Astrocyte (in vitro differentiated cells and primary cell): ENCODE data around the gene TIMM8B. TPM values are rescaled to one million over a fixed set of nuclear protein-coding genes. Genes with fewer than 3 reads are reported as not detected.

ENCODE experiments used
- DNase-seq: peaks from one replicate; pipeline ENCODE4 v3.0.0-alpha.2; 2010; ENCODE audit warnings: low read depth
- FAIRE-seq: peaks from 2 replicates; lab custom pipeline; 2011; peaks lifted over from hg19 to GRCh38; lab: Jason Lieb, UNC
- H2AFZ ChIP-seq: 2 replicates; pipeline ENCODE4 v1.6.0; 2012; ENCODE audit warnings: low read depth, low read length, inconsistent platforms
- H3K27ac ChIP-seq: 2 replicates; pipeline ENCODE4 v1.5.1; 2011; ENCODE audit warnings: low read depth, low read length, inconsistent platforms
- H3K27me3 ChIP-seq: 2 replicates; pipeline ENCODE4 v1.6.0; 2011; ENCODE audit warnings: low read length, inconsistent platforms; ENCODE audit not compliant: insufficient read depth
- H3K36me3 ChIP-seq: 2 replicates; pipeline ENCODE4 v1.5.1; 2011; ENCODE audit warnings: low read length, inconsistent platforms; ENCODE audit not compliant: insufficient read depth
- H3K4me1 ChIP-seq: 2 replicates; pipeline ENCODE4 v1.5.1; 2011; ENCODE audit warnings: low read length, inconsistent platforms; ENCODE audit not compliant: insufficient read depth
- H3K4me2 ChIP-seq: 2 replicates; pipeline ENCODE4 v1.6.0; 2012; ENCODE audit warnings: low read length, inconsistent platforms
- H3K4me3 ChIP-seq: 2 replicates; pipeline ENCODE4 v1.5.1; 2011; ENCODE audit warnings: low read depth, mild to moderate bottlenecking, low read length, inconsistent platforms; ENCODE audit not compliant: insufficient read depth
- H3K79me2 ChIP-seq: 2 replicates; pipeline ENCODE4 v1.6.0; 2012; ENCODE audit warnings: mild to moderate bottlenecking, low read length, inconsistent platforms; ENCODE audit not compliant: insufficient read depth
- H3K9ac ChIP-seq: 2 replicates; pipeline ENCODE4 v1.6.0; 2012; ENCODE audit warnings: mild to moderate bottlenecking, low read length, inconsistent platforms
- H3K9me3 ChIP-seq: 2 replicates; pipeline ENCODE4 v1.5.1; 2012; ENCODE audit warnings: low read depth, mild to moderate bottlenecking, low read length, inconsistent platforms; ENCODE audit not compliant: insufficient read depth
- H4K20me1 ChIP-seq: 2 replicates; pipeline ENCODE4 v1.6.0; 2012; ENCODE audit warnings: low read length, inconsistent platforms; ENCODE audit not compliant: insufficient read depth
- H3K27ac Mint-ChIP-seq: one replicate; pipeline ENCODE4 v1.8.0; 2021; ENCODE audit warnings: mild to moderate bottlenecking, mixed read lengths; ENCODE audit not compliant: unreplicated experiment
- H3K27me3 Mint-ChIP-seq: one replicate; pipeline ENCODE4 v1.8.0; 2021; ENCODE audit warnings: low read depth, mixed read lengths; ENCODE audit not compliant: unreplicated experiment
- H3K36me3 Mint-ChIP-seq: one replicate; pipeline ENCODE4 v1.8.0; 2021; ENCODE audit warnings: low read depth, mixed read lengths; ENCODE audit not compliant: unreplicated experiment
- H3K4me1 Mint-ChIP-seq: one replicate; pipeline ENCODE4 v1.8.0; 2021; ENCODE audit warnings: low read depth, mixed read lengths; ENCODE audit not compliant: unreplicated experiment
- H3K4me3 Mint-ChIP-seq: one replicate; pipeline ENCODE4 v1.8.0; 2021; ENCODE audit warnings: mild to moderate bottlenecking, moderate library complexity, mixed read lengths; ENCODE audit not compliant: unreplicated experiment
- H3K9me3 Mint-ChIP-seq: one replicate; pipeline ENCODE4 v1.8.0; 2021; ENCODE audit warnings: mild to moderate bottlenecking, mixed read lengths; ENCODE audit not compliant: unreplicated experiment
- EZH2 ChIP-seq: IDR thresholded peaks from 2 replicates; pipeline ENCODE4 v1.6.1; 2012; ENCODE audit warnings: mild to moderate bottlenecking, low read length, inconsistent platforms; ENCODE audit not compliant: insufficient read depth
- total RNA-seq: library from RNA; stranded (reverse); gene quantifications from 2 replicates; pipeline ENCODE4 v1.2.1, GENCODE V29; 2021
- TF ChIP-seq, protein P1 (sequence below): IDR thresholded peaks from 2 replicates; pipeline ENCODE4 v1.5.1; 2011; ENCODE audit warnings: low read depth, mild to moderate bottlenecking, inconsistent platforms, low read length, moderate library complexity; ENCODE audit not compliant: insufficient read depth

TIMM8B gene
- total RNA-seq, 1 donor from 2014 or later: 68.9 TPM

DNA sequence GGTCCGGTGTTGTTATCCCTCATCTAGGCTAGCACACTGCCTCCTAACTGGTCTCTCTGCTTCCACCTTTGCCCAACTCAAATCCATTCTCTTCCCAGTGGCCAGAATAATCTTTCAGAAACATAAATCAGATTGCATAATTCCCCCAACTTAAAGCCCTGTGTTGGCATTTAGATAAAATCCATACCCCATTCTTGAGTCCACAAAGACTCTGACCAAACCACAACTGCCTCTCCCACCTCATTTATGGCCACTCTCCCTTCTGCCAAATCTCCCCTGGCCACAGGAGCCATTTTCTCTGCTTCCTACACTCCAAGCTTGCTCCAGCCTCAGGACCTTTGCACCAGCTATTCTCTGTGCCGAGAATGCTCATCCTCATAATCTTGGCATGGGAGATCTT, 40.5 kb upstream of the TIMM8B start:
- no peaks in the 10 kb centered on the region for H3K9me3 ChIP-seq
- no peak overlapping the region for H3K4me3 ChIP-seq
- Mint-ChIP-seq H3K4me1 (peaks cover 14% of the 10 kb centered on the region), H3K36me3 (no peaks in the 10 kb centered on the region), H3K9me3 (no peaks in the 10 kb centered on the region), H3K27me3 (no peaks in the 10 kb centered on the region), H3K27ac (no peak overlapping the region), H3K4me3 (no peak overlapping the region)
- TF ChIP-seq EZH2: no peak
- TF ChIP-seq, protein P1, sequence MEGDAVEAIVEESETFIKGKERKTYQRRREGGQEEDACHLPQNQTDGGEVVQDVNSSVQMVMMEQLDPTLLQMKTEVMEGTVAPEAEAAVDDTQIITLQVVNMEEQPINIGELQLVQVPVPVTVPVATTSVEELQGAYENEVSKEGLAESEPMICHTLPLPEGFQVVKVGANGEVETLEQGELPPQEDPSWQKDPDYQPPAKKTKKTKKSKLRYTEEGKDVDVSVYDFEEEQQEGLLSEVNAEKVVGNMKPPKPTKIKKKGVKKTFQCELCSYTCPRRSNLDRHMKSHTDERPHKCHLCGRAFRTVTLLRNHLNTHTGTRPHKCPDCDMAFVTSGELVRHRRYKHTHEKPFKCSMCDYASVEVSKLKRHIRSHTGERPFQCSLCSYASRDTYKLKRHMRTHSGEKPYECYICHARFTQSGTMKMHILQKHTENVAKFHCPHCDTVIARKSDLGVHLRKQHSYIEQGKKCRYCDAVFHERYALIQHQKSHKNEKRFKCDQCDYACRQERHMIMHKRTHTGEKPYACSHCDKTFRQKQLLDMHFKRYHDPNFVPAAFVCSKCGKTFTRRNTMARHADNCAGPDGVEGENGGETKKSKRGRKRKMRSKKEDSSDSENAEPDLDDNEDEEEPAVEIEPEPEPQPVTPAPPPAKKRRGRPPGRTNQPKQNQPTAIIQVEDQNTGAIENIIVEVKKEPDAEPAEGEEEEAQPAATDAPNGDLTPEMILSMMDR: no peak
- FAIRE-seq (no peak), DNase-seq (no peak)
- H3K9ac ChIP-seq: no peak overlapping the region
- H3K4me1 ChIP-seq: peaks cover 6% of the 10 kb centered on the region
- no peaks in the 10 kb centered on the region for H4K20me1 ChIP-seq
- H3K36me3 ChIP-seq: no peaks in the 10 kb centered on the region
- no peak overlapping the region for H3K4me2 ChIP-seq
- no peak overlapping the region for H3K27ac ChIP-seq
- no peak overlapping the region for H2AFZ ChIP-seq
- no peaks in the 10 kb centered on the region for H3K27me3 ChIP-seq
- no peaks in the 10 kb centered on the region for H3K79me2 ChIP-seq

DNA sequence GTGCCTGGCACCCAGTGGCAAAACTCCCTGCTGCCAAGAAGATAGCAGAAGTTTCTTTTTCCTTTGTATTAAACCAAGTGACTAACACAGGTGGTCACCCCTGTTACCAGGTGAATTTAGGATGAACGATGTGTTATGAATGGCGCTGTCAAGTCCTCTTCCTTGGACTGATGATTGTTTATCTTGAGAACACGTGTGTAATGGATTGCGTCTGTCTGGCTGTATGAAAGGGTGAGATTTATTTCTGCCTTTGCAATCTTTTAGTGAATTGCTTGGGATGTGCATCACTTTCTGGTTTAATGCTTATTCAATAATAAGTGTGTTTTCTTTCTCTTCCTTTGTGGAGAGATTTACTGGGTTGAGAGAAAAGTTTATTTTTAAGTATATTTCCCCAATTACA, 36.6 kb upstream of the TIMM8B start:
- Histone ChIP-seq H3K79me2 (no peaks in the 10 kb centered on the region), H4K20me1 (no peaks in the 10 kb centered on the region), H3K27me3 (no peaks in the 10 kb centered on the region), H3K9ac (no peak overlapping the region), H2AFZ (no peak overlapping the region), H3K36me3 (no peaks in the 10 kb centered on the region), H3K4me3 (no peak overlapping the region), H3K4me1 (peaks cover 12% of the 10 kb centered on the region), H3K9me3 (no peaks in the 10 kb centered on the region), H3K4me2 (no peak overlapping the region), H3K27ac (no peak overlapping the region)
- Mint-ChIP-seq H3K9me3 (no peaks in the 10 kb centered on the region), H3K27ac (no peak overlapping the region), H3K4me1 (peaks cover 9% of the 10 kb centered on the region), H3K27me3 (no peaks in the 10 kb centered on the region), H3K36me3 (no peaks in the 10 kb centered on the region), H3K4me3 (no peak overlapping the region)
- TF ChIP-seq EZH2: no peak
- TF ChIP-seq, protein P1: no peak
- FAIRE-seq: no peak
- DNase-seq: no peak

DNA sequence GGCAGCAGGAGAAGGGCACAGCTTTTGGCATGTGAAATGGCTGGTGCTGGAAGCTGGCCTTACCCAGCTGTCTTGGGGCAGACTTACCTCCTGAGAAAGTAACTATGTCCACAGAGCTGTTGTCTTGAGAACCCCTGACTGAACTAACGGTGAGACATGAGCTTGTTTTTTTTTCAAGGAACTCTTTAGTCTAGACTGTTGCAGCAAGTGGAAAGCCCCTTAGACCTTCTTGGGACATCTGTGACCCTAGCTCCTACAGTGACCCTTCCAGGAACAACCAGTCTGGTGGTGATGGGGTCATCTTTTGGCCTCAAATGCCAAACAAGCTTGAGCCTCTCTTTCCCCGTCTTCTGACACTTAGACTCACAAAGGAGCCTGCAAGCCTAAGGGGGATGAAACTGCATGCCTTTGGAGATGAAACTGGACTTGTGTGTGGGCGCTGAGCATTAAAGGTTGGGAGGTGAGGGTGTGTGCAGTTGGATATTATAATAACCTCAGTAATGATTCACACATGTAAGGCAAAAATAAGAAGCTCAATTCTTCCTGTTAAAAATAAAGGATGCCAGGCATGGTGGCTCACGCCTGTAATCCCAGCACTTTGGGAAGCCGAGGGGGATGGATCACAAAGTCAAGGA, 35.5 kb upstream of the TIMM8B start:
- FAIRE-seq (no peak), DNase-seq (no peak)
- no peak overlapping the region for H3K27ac ChIP-seq
- H3K4me2 ChIP-seq: no peak overlapping the region
- H3K9ac ChIP-seq: no peak overlapping the region
- TF ChIP-seq EZH2: no peak
- TF ChIP-seq, protein P1: no peak
- peaks cover 12% of the 10 kb centered on the region for H3K4me1 ChIP-seq
- no peaks in the 10 kb centered on the region for H3K9me3 Mint-ChIP-seq
- no peaks in the 10 kb centered on the region for H3K9me3 ChIP-seq
- no peaks in the 10 kb centered on the region for H3K27me3 Mint-ChIP-seq
- H3K36me3 ChIP-seq: no peaks in the 10 kb centered on the region
- no peaks in the 10 kb centered on the region for H3K27me3 ChIP-seq
- H3K4me3 Mint-ChIP-seq: no peak overlapping the region
- no peak overlapping the region for H3K4me3 ChIP-seq
- peaks cover under 1% of the 10 kb centered on the region for H3K36me3 Mint-ChIP-seq
- peaks cover 9% of the 10 kb centered on the region for H3K4me1 Mint-ChIP-seq
- peak overlapping the region; percentile 4 for H2AFZ ChIP-seq
- H3K27ac Mint-ChIP-seq: no peak overlapping the region
- no peaks in the 10 kb centered on the region for H4K20me1 ChIP-seq
- no peaks in the 10 kb centered on the region for H3K79me2 ChIP-seq
